ENCODE data around the gene ADAD2. TPM values are rescaled to one million over a fixed set of nuclear protein-coding genes. Genes with fewer than 3 reads are reported as not detected.

The ADAD2 gene
- total RNA-seq, 1 experiment from 2014 or later = not detected

GRCh38 chr16:84243732-84244131 is 52.8 kb downstream of the ADAD2 start:
- H3K4me3 ChIP-seq = no peak overlapping the region

GRCh38 chr16:84244728-84245127 is 53.8 kb downstream of the ADAD2 start:
- DNase-seq (ENCODE audit: low read depth in 1 of 2, low spot score in 2 of 2) = no peak
- Histone ChIP-seq H3K27me3 (replicated peaks) (no peaks in the 10 kb centered on the region), H3K27ac (no peak overlapping the region), H3K4me1 (replicated peaks) (no peaks in the 10 kb centered on the region), H3K36me3 (no peaks in the 10 kb centered on the region), H3K9me3 (replicated peaks) (no peaks in the 10 kb centered on the region), H3K4me3 (no peak overlapping the region)

More at GRCh38 chr16:84243732-84244131, 52.8 kb downstream of the ADAD2 start:
- H3K36me3 ChIP-seq = no peaks in the 10 kb centered on the region
- no peaks in the 10 kb centered on the region for H3K4me1 ChIP-seq (replicated peaks)
- no peak for DNase-seq (ENCODE audit: low read depth in 1 of 2, low spot score in 2 of 2)
- no peak overlapping the region for H3K27ac ChIP-seq
- peaks cover 6% of the 10 kb centered on the region; the same call in 1 of the 2 replicates for H3K27me3 ChIP-seq (replicated peaks)
- no peaks in the 10 kb centered on the region for H3K9me3 ChIP-seq (replicated peaks)

- no peak overlapping the region for H3K4me3 ChIP-seq
- H3K27ac ChIP-seq = no peak overlapping the region
- DNase-seq (ENCODE audit: low read depth in 1 of 2, low spot score in 2 of 2) = no peak
- no peaks in the 10 kb centered on the region for H3K27me3 ChIP-seq (replicated peaks)
- no peaks in the 10 kb centered on the region for H3K4me1 ChIP-seq (replicated peaks)
- H3K36me3 ChIP-seq = no peaks in the 10 kb centered on the region
- H3K9me3 ChIP-seq (replicated peaks) = no peaks in the 10 kb centered on the region
These were observed 55.2 kb downstream of the ADAD2 start for GRCh38 chr16:84245956-84246678.

- Histone ChIP-seq H3K36me3 (no peaks in the 10 kb centered on the region), H3K27ac (no peak overlapping the region), H3K4me1 (replicated peaks) (no peaks in the 10 kb centered on the region), H3K27me3 (replicated peaks) (no peaks in the 10 kb centered on the region), H3K4me3 (no peak overlapping the region), H3K9me3 (replicated peaks) (no peaks in the 10 kb centered on the region)
- no peak for DNase-seq (ENCODE audit: low read depth in 1 of 2, low spot score in 2 of 2)
These were observed 55.7 kb downstream of the ADAD2 start for GRCh38 chr16:84246679-84247077.

Other genes with a start within 250 kb of the ADAD2 start
- 1.7 and 6.4 TPM in 2 replicates for gene OSGIN1, start 237.9 kb upstream of the ADAD2 start, total RNA-seq (2014; rRNA removed; shearing (Covaris generic))
- not detected in 2 replicates for gene NECAB2, start 222.9 kb upstream of the ADAD2 start, total RNA-seq (2014; rRNA removed; shearing (Covaris generic))
- not detected in 2 replicates for gene SLC38A8, start 148.4 kb upstream of the ADAD2 start, total RNA-seq (2014; rRNA removed; shearing (Covaris generic))
- 64.9 and 65.0 TPM in 2 replicates for gene MBTPS1, start 74.2 kb upstream of the ADAD2 start, total RNA-seq (2014; rRNA removed; shearing (Covaris generic))
- 29.0 and 36.4 TPM in 2 replicates for gene HSDL1, start 46.0 kb upstream of the ADAD2 start, total RNA-seq (2014; rRNA removed; shearing (Covaris generic))
- gene DNAAF1, start 45.8 kb upstream of the ADAD2 start, total RNA-seq (2014; rRNA removed; shearing (Covaris generic)) = not detected in 2 replicates
- 16.8 and 20.5 TPM in 2 replicates for gene TAF1C, start 4.1 kb upstream of the ADAD2 start, total RNA-seq (2014; rRNA removed; shearing (Covaris generic))
- gene KCNG4, start 48.9 kb downstream of the ADAD2 start, total RNA-seq (2014; rRNA removed; shearing (Covaris generic)) = not detected in 2 replicates
- gene WFDC1, start 103.7 kb downstream of the ADAD2 start, total RNA-seq (2014; rRNA removed; shearing (Covaris generic)) = 125 and 143 TPM in 2 replicates
- gene ATP2C2, start 177.4 kb downstream of the ADAD2 start, total RNA-seq (2014; rRNA removed; shearing (Covaris generic)) = not detected in 2 replicates

Data from SJSA1 (cell line).